ENCODE data around the gene TMEM161B.
"Not testable (repeated sequence)": the region's sequence is repeated elsewhere in the genome, so short reads cannot be mapped to it uniquely, and the experiment has no call there.

- not testable (repeated sequence) for TF ChIP-seq POLR2AphosphoS5 (IDR thresholded peaks at IDR 0.05; ENCODE audit: insufficient read depth, low read depth, low read length); MAX (IDR thresholded peaks at IDR 0.05; ENCODE audit: insufficient read depth, insufficient read length)
- TF ChIP-seq, protein P1, sequence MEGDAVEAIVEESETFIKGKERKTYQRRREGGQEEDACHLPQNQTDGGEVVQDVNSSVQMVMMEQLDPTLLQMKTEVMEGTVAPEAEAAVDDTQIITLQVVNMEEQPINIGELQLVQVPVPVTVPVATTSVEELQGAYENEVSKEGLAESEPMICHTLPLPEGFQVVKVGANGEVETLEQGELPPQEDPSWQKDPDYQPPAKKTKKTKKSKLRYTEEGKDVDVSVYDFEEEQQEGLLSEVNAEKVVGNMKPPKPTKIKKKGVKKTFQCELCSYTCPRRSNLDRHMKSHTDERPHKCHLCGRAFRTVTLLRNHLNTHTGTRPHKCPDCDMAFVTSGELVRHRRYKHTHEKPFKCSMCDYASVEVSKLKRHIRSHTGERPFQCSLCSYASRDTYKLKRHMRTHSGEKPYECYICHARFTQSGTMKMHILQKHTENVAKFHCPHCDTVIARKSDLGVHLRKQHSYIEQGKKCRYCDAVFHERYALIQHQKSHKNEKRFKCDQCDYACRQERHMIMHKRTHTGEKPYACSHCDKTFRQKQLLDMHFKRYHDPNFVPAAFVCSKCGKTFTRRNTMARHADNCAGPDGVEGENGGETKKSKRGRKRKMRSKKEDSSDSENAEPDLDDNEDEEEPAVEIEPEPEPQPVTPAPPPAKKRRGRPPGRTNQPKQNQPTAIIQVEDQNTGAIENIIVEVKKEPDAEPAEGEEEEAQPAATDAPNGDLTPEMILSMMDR (IDR thresholded peaks at IDR 0.05; ENCODE audit: extremely low read depth in 1 of 2, insufficient read depth in 1 of 2, low read depth in 1 of 2, low read length in 2 of 2): not testable (repeated sequence)
Observed at GRCh38 chr5:88189484-88189883, 79.2 kb downstream of the TMEM161B start.

Data from endothelial cell of umbilical vein (primary cell).